Measurements from ENCODE around the gene RAP1GAP2. TPM values are rescaled to one million over a fixed set of nuclear protein-coding genes. Genes with fewer than 3 reads are reported as not detected.

The RAP1GAP2 gene
- total RNA-seq, 4 donors from 2014 or later = 0.85 to 2.4 (median 1.5) TPM

DNA sequence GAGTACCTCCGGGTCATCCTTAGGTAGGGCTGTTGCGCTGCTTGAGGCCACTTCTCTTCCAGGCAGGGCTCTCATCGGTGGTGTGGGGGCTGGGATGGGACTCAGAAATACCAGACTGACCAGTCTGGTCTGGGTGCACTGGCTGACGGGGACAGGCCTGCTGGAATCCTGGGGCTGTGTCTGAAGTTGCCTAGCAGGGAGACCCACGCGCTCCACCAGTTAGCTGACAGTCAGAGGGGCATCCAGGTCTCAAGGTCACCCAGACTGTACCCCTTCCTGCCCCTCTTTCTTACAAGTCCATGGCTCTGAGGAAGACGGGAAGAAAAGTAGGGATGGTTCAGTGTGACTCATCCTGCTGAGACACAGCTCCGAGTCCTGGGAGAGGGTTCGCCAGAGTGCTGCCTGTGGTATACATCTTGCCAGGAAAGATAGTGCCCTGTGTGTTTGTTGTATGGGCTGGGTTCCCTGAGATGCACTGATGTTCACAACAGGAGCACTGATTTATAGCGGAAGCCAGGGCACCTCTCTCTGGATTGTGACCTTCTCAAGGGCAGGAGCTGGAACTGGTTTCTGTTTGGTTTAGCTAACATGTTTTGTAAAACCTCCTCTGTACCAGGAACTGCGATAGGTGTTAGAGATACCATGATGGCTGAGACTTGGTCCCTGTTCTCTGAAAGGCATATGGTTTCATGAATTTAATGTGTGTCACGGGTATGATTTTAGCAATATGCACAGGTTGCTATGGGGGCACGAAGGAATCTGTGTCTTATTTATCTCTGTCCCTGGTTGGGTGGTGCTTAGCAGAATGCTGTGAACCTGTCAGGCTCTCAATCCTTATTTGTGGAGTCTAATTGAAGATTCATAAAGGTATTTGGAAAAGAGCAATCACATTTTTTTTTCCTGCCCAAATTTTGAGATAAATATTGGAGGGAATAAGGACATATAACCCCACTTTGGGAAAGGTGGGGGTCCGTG lies 169.7 kb downstream of the RAP1GAP2 start:
- Histone ChIP-seq H3K9me3 (no peaks in the 10 kb centered on the region), H3K27me3 (no peaks in the 10 kb centered on the region), H3K4me1 (no peaks in the 10 kb centered on the region), H3K36me3 (no peaks in the 10 kb centered on the region), H3K4me3 (no peak overlapping the region), H3K27ac (no peak overlapping the region)
- in situ Hi-C loops (cut with MboI; ENCODE audit: low sequenced_read_pairs in 4 of 4) = no loop called here
- no peak for ATAC-seq
- no peak for DNase-seq
- TF ChIP-seq, protein P1, sequence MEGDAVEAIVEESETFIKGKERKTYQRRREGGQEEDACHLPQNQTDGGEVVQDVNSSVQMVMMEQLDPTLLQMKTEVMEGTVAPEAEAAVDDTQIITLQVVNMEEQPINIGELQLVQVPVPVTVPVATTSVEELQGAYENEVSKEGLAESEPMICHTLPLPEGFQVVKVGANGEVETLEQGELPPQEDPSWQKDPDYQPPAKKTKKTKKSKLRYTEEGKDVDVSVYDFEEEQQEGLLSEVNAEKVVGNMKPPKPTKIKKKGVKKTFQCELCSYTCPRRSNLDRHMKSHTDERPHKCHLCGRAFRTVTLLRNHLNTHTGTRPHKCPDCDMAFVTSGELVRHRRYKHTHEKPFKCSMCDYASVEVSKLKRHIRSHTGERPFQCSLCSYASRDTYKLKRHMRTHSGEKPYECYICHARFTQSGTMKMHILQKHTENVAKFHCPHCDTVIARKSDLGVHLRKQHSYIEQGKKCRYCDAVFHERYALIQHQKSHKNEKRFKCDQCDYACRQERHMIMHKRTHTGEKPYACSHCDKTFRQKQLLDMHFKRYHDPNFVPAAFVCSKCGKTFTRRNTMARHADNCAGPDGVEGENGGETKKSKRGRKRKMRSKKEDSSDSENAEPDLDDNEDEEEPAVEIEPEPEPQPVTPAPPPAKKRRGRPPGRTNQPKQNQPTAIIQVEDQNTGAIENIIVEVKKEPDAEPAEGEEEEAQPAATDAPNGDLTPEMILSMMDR (IDR thresholded peaks at IDR 0.05 in 4 of 5, conservative IDR thresholded peaks at IDR 0.05 in 1 of 5) = no peak
- TF ChIP-seq POLR2A (IDR thresholded peaks at IDR 0.05) = no peak
- intact Hi-C loops (cut with DNase I; ENCODE audit: low total_unique reads) = no loop called here

DNA sequence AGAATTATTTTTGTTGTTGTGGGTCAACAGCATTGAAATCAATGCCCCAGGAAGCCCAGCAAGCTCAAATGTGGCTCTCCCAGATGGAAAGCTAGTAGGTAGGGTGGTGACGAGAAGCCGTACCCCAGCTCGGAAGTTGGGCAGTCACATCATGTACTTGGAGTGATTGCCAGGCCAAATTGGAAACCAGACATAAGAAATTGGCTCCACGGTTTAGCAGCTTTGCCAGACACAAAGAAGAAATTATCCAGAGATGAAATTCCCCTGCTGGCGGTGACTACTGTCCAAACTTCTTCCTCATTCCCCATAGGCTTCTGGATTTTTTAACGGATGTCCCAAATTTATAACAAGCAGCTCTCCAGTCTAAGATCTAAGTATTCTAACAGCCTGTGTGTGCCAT lies 171.3 kb downstream of the RAP1GAP2 start:
- Histone ChIP-seq H3K36me3 (no peaks in the 10 kb centered on the region), H3K9me3 (no peaks in the 10 kb centered on the region), H3K4me1 (no peaks in the 10 kb centered on the region), H3K4me3 (no peak overlapping the region), H3K27ac (no peak overlapping the region), H3K27me3 (no peaks in the 10 kb centered on the region)
- DNase-seq (no peak), ATAC-seq (no peak)
- TF ChIP-seq, protein P1 (IDR thresholded peaks at IDR 0.05 in 4 of 5, conservative IDR thresholded peaks at IDR 0.05 in 1 of 5) = no peak
- TF ChIP-seq POLR2A (IDR thresholded peaks at IDR 0.05) = no peak
- in situ Hi-C loops (cut with MboI; ENCODE audit: low sequenced_read_pairs in 4 of 4) = no loop called here
- intact Hi-C loops (cut with DNase I; ENCODE audit: low total_unique reads) = no loop called here

DNA sequence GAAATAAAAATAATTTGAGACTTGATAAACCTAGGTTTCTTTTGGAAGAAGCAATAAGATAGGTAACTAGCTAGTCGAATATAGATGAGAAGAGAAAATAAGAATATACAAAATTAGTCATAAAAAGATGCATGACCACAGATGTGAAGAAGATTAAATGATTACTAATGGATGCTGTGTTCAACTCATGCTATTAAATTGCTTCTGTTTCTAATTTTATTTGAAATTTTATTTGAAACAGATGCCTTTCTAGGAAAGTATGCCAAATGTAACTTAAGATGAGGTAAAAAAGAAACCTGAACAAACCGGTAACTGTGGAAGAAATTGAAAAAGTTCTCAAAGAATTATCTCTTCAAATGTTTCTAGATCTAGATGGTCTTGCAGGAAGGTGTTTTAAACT lies 175.6 kb downstream of the RAP1GAP2 start:
- H3K36me3 ChIP-seq = no peaks in the 10 kb centered on the region
- no peak for DNase-seq
- no peak for ATAC-seq
- no peaks in the 10 kb centered on the region for H3K4me1 ChIP-seq
- no peak for TF ChIP-seq POLR2A (IDR thresholded peaks at IDR 0.05)
- TF ChIP-seq, protein P1 (IDR thresholded peaks at IDR 0.05 in 4 of 5, conservative IDR thresholded peaks at IDR 0.05 in 1 of 5) = no peak
- H3K27ac ChIP-seq = no peak overlapping the region
- no peaks in the 10 kb centered on the region for H3K27me3 ChIP-seq
- intact Hi-C loops (cut with DNase I; ENCODE audit: low total_unique reads) (no loop called here), in situ Hi-C loops (cut with MboI; ENCODE audit: low sequenced_read_pairs in 4 of 4) (no loop called here)
- no peak overlapping the region for H3K4me3 ChIP-seq
- H3K9me3 ChIP-seq = no peaks in the 10 kb centered on the region

DNA sequence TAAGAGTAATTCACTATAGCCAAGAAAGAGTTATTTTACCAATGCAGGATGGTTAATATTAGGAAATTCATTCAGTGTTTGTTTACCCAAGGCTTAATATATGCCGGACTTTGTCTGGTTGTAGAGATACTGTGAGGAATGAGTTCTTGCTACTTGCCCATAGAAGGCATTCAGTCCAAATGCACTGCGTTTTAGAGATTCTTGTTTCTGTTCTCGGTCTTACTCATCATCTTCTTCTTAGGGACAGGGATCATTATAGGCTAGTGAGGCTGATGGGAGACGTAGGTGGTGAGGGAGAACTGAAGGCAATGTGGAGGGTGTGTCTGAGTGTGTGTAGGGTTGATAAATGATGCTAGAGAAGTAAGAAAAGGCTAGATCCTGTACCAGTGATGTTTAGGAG lies 176.5 kb downstream of the RAP1GAP2 start:
- in situ Hi-C loops (cut with MboI; ENCODE audit: low sequenced_read_pairs in 4 of 4) = no loop called here
- intact Hi-C loops (cut with DNase I; ENCODE audit: low total_unique reads) = no loop called here
- no peak overlapping the region for H3K27ac ChIP-seq
- H3K9me3 ChIP-seq = no peaks in the 10 kb centered on the region
- no peak overlapping the region for H3K4me3 ChIP-seq
- no peaks in the 10 kb centered on the region for H3K27me3 ChIP-seq
- TF ChIP-seq, protein P1 (IDR thresholded peaks at IDR 0.05 in 4 of 5, conservative IDR thresholded peaks at IDR 0.05 in 1 of 5) = no peak
- no peak for TF ChIP-seq POLR2A (IDR thresholded peaks at IDR 0.05)
- DNase-seq (no peak), ATAC-seq (no peak)
- H3K4me1 ChIP-seq = no peaks in the 10 kb centered on the region
- H3K36me3 ChIP-seq = no peaks in the 10 kb centered on the region

Measured in gastrocnemius medialis (tissue), 4 donors.